ENCODE measurements around the gene RBBP5. TPM values are rescaled to one million over a fixed set of nuclear protein-coding genes. Genes with fewer than 3 reads are reported as not detected.

The RBBP5 gene
- total RNA-seq, 1 experiment from 2014 or later, result 23.8 TPM

DNA sequence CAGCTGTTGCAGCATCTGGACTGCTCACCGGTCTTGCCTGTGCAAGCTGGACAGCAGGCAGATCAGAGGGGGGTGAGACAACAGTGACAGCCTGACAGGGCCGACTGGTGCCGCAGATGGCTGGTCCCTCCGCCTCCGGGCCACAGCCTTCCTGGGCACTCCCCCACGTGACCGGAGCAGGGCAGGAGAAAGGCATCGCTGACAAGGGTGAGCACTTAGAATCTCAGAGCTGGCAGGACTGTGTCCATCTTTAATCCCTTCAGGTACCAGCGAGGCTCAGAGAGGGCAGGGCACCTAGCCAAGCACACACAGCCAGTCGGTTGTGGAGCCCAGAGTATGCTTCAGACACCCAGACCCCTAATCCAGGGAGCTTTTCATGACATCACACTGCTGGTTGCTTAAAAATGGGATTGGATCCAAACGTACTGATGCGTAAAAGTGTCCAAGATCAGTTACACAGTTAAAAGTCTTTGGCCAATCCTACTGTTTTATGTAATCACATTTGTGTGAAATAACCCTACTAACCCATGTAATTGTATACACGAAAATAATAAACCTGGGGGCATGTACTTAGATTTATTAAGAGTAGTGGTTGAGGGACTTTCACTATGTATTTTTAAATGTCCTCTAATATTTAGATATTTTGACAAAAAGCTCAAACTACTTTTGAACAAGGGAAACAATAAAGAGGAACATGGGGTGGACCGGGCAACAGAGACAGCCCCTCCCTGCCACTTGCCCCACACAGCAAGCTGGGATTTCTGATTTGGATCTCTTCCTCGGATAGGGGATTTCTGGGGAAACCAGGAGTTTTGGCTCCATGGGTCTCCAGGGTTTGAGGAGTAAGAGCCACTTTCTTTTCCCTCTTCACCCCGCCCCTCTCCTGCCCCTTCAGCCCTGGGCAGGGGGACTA lies 79.5 kb downstream of the RBBP5 start:
- no peaks in the 10 kb centered on the region for H3K9me3 Mint-ChIP-seq
- H3K27me3 Mint-ChIP-seq (ENCODE audit: low read depth), result peaks cover 44% of the 10 kb centered on the region
- DNase-seq (ENCODE audit: low spot score), result no peak
- peak overlapping the region; percentile 18; the same call in 1 of the 2 replicates for H3K4me3 Mint-ChIP-seq
- TF ChIP-seq, protein P1, sequence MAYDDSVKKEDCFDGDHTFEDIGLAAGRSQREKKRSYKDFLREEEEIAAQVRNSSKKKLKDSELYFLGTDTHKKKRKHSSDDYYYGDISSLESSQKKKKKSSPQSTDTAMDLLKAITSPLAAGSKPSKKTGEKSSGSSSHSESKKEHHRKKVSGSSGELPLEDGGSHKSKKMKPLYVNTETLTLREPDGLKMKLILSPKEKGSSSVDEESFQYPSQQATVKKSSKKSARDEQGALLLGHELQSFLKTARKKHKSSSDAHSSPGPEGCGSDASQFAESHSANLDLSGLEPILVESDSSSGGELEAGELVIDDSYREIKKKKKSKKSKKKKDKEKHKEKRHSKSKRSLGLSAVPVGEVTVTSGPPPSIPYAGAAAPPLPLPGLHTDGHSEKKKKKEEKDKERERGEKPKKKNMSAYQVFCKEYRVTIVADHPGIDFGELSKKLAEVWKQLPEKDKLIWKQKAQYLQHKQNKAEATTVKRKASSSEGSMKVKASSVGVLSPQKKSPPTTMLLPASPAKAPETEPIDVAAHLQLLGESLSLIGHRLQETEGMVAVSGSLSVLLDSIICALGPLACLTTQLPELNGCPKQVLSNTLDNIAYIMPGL (CRISPR knock-in tag; IDR thresholded peaks at IDR 0.05), result no peak
- TF ChIP-seq, protein P2, sequence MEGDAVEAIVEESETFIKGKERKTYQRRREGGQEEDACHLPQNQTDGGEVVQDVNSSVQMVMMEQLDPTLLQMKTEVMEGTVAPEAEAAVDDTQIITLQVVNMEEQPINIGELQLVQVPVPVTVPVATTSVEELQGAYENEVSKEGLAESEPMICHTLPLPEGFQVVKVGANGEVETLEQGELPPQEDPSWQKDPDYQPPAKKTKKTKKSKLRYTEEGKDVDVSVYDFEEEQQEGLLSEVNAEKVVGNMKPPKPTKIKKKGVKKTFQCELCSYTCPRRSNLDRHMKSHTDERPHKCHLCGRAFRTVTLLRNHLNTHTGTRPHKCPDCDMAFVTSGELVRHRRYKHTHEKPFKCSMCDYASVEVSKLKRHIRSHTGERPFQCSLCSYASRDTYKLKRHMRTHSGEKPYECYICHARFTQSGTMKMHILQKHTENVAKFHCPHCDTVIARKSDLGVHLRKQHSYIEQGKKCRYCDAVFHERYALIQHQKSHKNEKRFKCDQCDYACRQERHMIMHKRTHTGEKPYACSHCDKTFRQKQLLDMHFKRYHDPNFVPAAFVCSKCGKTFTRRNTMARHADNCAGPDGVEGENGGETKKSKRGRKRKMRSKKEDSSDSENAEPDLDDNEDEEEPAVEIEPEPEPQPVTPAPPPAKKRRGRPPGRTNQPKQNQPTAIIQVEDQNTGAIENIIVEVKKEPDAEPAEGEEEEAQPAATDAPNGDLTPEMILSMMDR (IDR thresholded peaks at IDR 0.05), result no peak
- no peak for TF ChIP-seq ZNF416 (CRISPR knock-in tag; IDR thresholded peaks at IDR 0.05)
- TF ChIP-seq NR3C1 (CRISPR knock-in tag; conservative IDR thresholded peaks at IDR 0.05; ENCODE audit: low read depth), result no peak
- no peak for TF ChIP-seq ZNF232 (CRISPR knock-in tag; IDR thresholded peaks at IDR 0.05)
- TF ChIP-seq EMX1 (CRISPR knock-in tag; IDR thresholded peaks at IDR 0.05), result no peak
- TF ChIP-seq, protein P3, sequence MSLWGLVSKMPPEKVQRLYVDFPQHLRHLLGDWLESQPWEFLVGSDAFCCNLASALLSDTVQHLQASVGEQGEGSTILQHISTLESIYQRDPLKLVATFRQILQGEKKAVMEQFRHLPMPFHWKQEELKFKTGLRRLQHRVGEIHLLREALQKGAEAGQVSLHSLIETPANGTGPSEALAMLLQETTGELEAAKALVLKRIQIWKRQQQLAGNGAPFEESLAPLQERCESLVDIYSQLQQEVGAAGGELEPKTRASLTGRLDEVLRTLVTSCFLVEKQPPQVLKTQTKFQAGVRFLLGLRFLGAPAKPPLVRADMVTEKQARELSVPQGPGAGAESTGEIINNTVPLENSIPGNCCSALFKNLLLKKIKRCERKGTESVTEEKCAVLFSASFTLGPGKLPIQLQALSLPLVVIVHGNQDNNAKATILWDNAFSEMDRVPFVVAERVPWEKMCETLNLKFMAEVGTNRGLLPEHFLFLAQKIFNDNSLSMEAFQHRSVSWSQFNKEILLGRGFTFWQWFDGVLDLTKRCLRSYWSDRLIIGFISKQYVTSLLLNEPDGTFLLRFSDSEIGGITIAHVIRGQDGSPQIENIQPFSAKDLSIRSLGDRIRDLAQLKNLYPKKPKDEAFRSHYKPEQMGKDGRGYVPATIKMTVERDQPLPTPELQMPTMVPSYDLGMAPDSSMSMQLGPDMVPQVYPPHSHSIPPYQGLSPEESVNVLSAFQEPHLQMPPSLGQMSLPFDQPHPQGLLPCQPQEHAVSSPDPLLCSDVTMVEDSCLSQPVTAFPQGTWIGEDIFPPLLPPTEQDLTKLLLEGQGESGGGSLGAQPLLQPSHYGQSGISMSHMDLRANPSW (CRISPR knock-in tag; conservative IDR thresholded peaks at IDR 0.05; ENCODE audit: low read depth), result no peak
- no peak for TF ChIP-seq TEAD4 (CRISPR knock-in tag; IDR thresholded peaks at IDR 0.05)
- TF ChIP-seq, protein P4, sequence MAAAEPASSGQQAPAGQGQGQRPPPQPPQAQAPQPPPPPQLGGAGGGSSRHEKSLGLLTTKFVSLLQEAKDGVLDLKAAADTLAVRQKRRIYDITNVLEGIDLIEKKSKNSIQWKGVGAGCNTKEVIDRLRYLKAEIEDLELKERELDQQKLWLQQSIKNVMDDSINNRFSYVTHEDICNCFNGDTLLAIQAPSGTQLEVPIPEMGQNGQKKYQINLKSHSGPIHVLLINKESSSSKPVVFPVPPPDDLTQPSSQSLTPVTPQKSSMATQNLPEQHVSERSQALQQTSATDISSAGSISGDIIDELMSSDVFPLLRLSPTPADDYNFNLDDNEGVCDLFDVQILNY (CRISPR knock-in tag; IDR thresholded peaks at IDR 0.05), result no peak
- TF ChIP-seq SMAD4 (CRISPR knock-in tag; IDR thresholded peaks at IDR 0.05), result no peak
- no peak for TF ChIP-seq GRHL2 (CRISPR knock-in tag; IDR thresholded peaks at IDR 0.05; ENCODE audit: insufficient replicate concordance, severe bottlenecking)
- TF ChIP-seq CREB1 (CRISPR knock-in tag; IDR thresholded peaks at IDR 0.05), result no peak
- TF ChIP-seq ZNF317 (CRISPR knock-in tag; IDR thresholded peaks at IDR 0.05; ENCODE audit: borderline replicate concordance, low read depth), result no peak
- no peak for TF ChIP-seq HMGA2 (CRISPR knock-in tag; IDR thresholded peaks at IDR 0.05)
- TF ChIP-seq, protein P5, sequence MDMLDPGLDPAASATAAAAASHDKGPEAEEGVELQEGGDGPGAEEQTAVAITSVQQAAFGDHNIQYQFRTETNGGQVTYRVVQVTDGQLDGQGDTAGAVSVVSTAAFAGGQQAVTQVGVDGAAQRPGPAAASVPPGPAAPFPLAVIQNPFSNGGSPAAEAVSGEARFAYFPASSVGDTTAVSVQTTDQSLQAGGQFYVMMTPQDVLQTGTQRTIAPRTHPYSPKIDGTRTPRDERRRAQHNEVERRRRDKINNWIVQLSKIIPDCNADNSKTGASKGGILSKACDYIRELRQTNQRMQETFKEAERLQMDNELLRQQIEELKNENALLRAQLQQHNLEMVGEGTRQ (CRISPR knock-in tag; IDR thresholded peaks at IDR 0.05), result no peak
- TF ChIP-seq, protein P6, sequence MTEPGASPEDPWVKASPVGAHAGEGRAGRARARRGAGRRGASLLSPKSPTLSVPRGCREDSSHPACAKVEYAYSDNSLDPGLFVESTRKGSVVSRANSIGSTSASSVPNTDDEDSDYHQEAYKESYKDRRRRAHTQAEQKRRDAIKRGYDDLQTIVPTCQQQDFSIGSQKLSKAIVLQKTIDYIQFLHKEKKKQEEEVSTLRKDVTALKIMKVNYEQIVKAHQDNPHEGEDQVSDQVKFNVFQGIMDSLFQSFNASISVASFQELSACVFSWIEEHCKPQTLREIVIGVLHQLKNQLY (CRISPR knock-in tag; IDR thresholded peaks at IDR 0.05), result no peak
- no peak for TF ChIP-seq SMAD3 (CRISPR knock-in tag; IDR thresholded peaks at IDR 0.05; ENCODE audit: borderline replicate concordance)
- TF ChIP-seq, protein P7, sequence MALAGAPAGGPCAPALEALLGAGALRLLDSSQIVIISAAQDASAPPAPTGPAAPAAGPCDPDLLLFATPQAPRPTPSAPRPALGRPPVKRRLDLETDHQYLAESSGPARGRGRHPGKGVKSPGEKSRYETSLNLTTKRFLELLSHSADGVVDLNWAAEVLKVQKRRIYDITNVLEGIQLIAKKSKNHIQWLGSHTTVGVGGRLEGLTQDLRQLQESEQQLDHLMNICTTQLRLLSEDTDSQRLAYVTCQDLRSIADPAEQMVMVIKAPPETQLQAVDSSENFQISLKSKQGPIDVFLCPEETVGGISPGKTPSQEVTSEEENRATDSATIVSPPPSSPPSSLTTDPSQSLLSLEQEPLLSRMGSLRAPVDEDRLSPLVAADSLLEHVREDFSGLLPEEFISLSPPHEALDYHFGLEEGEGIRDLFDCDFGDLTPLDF (CRISPR knock-in tag; IDR thresholded peaks at IDR 0.05), result no peak
- TF ChIP-seq RORB (CRISPR knock-in tag; IDR thresholded peaks at IDR 0.05), result no peak
- TF ChIP-seq TEAD1 (CRISPR knock-in tag; IDR thresholded peaks at IDR 0.05), result no peak
- H3K36me3 Mint-ChIP-seq, result no peaks in the 10 kb centered on the region
- ChIA-PET CTCF (interaction anchor here (1.0 to 8.8 kb wide), 3 partner anchors 19 to 53 kb away, joined by 3 to 90 read pairs (median 4); no protein-coding TSS in a partner anchor), POLR2A (no interaction called here)
- ATAC-seq, result no peak
- no peak overlapping the region for H3K27ac Mint-ChIP-seq
- peaks cover 33% of the 10 kb centered on the region for H3K4me1 Mint-ChIP-seq
